HG02763 (cell line): ENCODE data around the gene SNRPD1.
A peak's percentile ranks its signal among the peaks of the same experiment; 100 is the strongest.
"Not testable (repeated sequence)": the region's sequence is repeated elsewhere in the genome, so short reads cannot be mapped to it uniquely, and the experiment has no call there.

Experiments
- ATAC-seq: cut with Tn5 transposase; IDR thresholded peaks from one replicate; pipeline ENCODE4 v1.9.1; 2021; ENCODE audit warnings: mild to moderate bottlenecking, moderate library complexity; ENCODE audit not compliant: unreplicated experiment

SNRPD1 gene

GRCh38 chr18:21634588-21635199 is 22.6 kb downstream of the SNRPD1 start:
- no peak for ATAC-seq

- ATAC-seq, result no peak
Measured at GRCh38 chr18:21636769-21637168, 24.7 kb downstream of the SNRPD1 start.

GRCh38 chr18:21638822-21639221 is 26.7 kb downstream of the SNRPD1 start:
- no peak for ATAC-seq

- not testable (repeated sequence) for ATAC-seq
Measured at GRCh38 chr18:21640375-21640774, 28.3 kb downstream of the SNRPD1 start.

GRCh38 chr18:21650311-21650710 is 38.2 kb downstream of the SNRPD1 start:
- ATAC-seq, result no peak

- no peak for ATAC-seq
Measured at GRCh38 chr18:21652073-21652472, 40.0 kb downstream of the SNRPD1 start.

- no peak for ATAC-seq
Measured at GRCh38 chr18:21653361-21653760, 41.2 kb downstream of the SNRPD1 start.

GRCh38 chr18:21656402-21656801 is 44.3 kb downstream of the SNRPD1 start:
- no peak for ATAC-seq

GRCh38 chr18:21660078-21660477 is 48.0 kb downstream of the SNRPD1 start:
- no peak for ATAC-seq

- no peak for ATAC-seq
Measured at GRCh38 chr18:21662581-21662980, 50.5 kb downstream of the SNRPD1 start.

- no peak for ATAC-seq
Measured at GRCh38 chr18:21663578-21663977, 51.5 kb downstream of the SNRPD1 start.

GRCh38 chr18:21664069-21664468 is 52.0 kb downstream of the SNRPD1 start:
- ATAC-seq, result no peak

- no peak for ATAC-seq
Measured at GRCh38 chr18:21669736-21670285, 57.7 kb downstream of the SNRPD1 start.

- ATAC-seq, result no peak
Measured at GRCh38 chr18:21672521-21673267, 60.6 kb downstream of the SNRPD1 start.

- not testable (repeated sequence) for ATAC-seq
Measured at GRCh38 chr18:21675354-21675753, 63.2 kb downstream of the SNRPD1 start.

- no peak for ATAC-seq
Measured at GRCh38 chr18:21678859-21679258, 66.7 kb downstream of the SNRPD1 start.

- no peak for ATAC-seq
Measured at GRCh38 chr18:21680161-21680560, 68.0 kb downstream of the SNRPD1 start.

GRCh38 chr18:21682371-21683051 is 70.4 kb downstream of the SNRPD1 start:
- peak; percentile 41 for ATAC-seq
